ENCODE results near the gene ATP2B3. TPM values are rescaled to one million over a fixed set of nuclear protein-coding genes. Genes with fewer than 3 reads are reported as not detected.

The ATP2B3 gene
- total RNA-seq, 2 donors from 2014 or later, result not detected

GRCh38 chrX:153510383-153510782 is 7.1 kb upstream of the ATP2B3 start:
- H3K4me1 ChIP-seq, result peaks cover 0 to 3% of the 10 kb centered on the region in 2 donors
- H3K27ac ChIP-seq, result no peak overlapping the region
- no peaks in the 10 kb centered on the region for H3K9me3 ChIP-seq
- no peaks in the 10 kb centered on the region for H3K27me3 ChIP-seq
- no peaks in the 10 kb centered on the region for H3K36me3 ChIP-seq
- H3K4me3 ChIP-seq, result no peak overlapping the region
- no peak for TF ChIP-seq CTCF (IDR thresholded peaks at IDR 0.05)
- DNase-seq (ENCODE audit: low spot score), result no peak

GRCh38 chrX:153511784-153512500 is 5.5 kb upstream of the ATP2B3 start:
- H3K4me3 ChIP-seq, result no peak overlapping the region
- H3K36me3 ChIP-seq, result no peaks in the 10 kb centered on the region
- H3K4me1 ChIP-seq, result peaks cover 0 to 3% of the 10 kb centered on the region in 2 donors
- no peak overlapping the region for H3K27ac ChIP-seq
- H3K9me3 ChIP-seq, result no peaks in the 10 kb centered on the region
- DNase-seq (ENCODE audit: low spot score), result no peak
- TF ChIP-seq CTCF (IDR thresholded peaks at IDR 0.05), result no peak
- no peaks in the 10 kb centered on the region for H3K27me3 ChIP-seq

- Histone ChIP-seq H3K27ac (no peak overlapping the region), H3K27me3 (no peaks in the 10 kb centered on the region), H3K9me3 (no peaks in the 10 kb centered on the region), H3K4me3 (no peak overlapping the region), H3K4me1 (no peaks in the 10 kb centered on the region), H3K36me3 (no peaks in the 10 kb centered on the region)
- TF ChIP-seq CTCF (IDR thresholded peaks at IDR 0.05), result no peak
- DNase-seq (ENCODE audit: low spot score), result no peak
Observed at GRCh38 chrX:153512501-153512893, 4.9 kb upstream of the ATP2B3 start.

GRCh38 chrX:153513265-153513664 is 4.2 kb upstream of the ATP2B3 start:
- no peak for TF ChIP-seq CTCF (IDR thresholded peaks at IDR 0.05)
- H3K27me3 ChIP-seq, result peaks cover 0 to 3% of the 10 kb centered on the region in 2 donors
- no peaks in the 10 kb centered on the region for H3K4me1 ChIP-seq
- H3K27ac ChIP-seq, result no peak overlapping the region
- no peak overlapping the region for H3K4me3 ChIP-seq
- DNase-seq (ENCODE audit: low spot score), result no peak
- H3K9me3 ChIP-seq, result no peaks in the 10 kb centered on the region
- no peaks in the 10 kb centered on the region for H3K36me3 ChIP-seq

- H3K4me3 ChIP-seq, result no peak overlapping the region
- H3K36me3 ChIP-seq, result no peaks in the 10 kb centered on the region
- no peak for DNase-seq (ENCODE audit: low spot score)
- H3K27me3 ChIP-seq, result peaks cover 0 to 12% of the 10 kb centered on the region in 2 donors
- no peak overlapping the region for H3K27ac ChIP-seq
- H3K9me3 ChIP-seq, result no peaks in the 10 kb centered on the region
- TF ChIP-seq CTCF (IDR thresholded peaks at IDR 0.05), result no peak
- no peaks in the 10 kb centered on the region for H3K4me1 ChIP-seq
Observed at GRCh38 chrX:153514259-153514658, 3.2 kb upstream of the ATP2B3 start.

GRCh38 chrX:153515435-153515834 is 2.0 kb upstream of the ATP2B3 start:
- Histone ChIP-seq H3K27me3 (peaks cover 0 to 18% of the 10 kb centered on the region in 2 donors), H3K36me3 (no peaks in the 10 kb centered on the region), H3K4me3 (no peak overlapping the region), H3K9me3 (no peaks in the 10 kb centered on the region), H3K27ac (no peak overlapping the region), H3K4me1 (no peaks in the 10 kb centered on the region)
- no peak for TF ChIP-seq CTCF (IDR thresholded peaks at IDR 0.05)
- no peak for DNase-seq (ENCODE audit: low spot score)
